ENCODE data around the gene CCNE1.

DNA sequence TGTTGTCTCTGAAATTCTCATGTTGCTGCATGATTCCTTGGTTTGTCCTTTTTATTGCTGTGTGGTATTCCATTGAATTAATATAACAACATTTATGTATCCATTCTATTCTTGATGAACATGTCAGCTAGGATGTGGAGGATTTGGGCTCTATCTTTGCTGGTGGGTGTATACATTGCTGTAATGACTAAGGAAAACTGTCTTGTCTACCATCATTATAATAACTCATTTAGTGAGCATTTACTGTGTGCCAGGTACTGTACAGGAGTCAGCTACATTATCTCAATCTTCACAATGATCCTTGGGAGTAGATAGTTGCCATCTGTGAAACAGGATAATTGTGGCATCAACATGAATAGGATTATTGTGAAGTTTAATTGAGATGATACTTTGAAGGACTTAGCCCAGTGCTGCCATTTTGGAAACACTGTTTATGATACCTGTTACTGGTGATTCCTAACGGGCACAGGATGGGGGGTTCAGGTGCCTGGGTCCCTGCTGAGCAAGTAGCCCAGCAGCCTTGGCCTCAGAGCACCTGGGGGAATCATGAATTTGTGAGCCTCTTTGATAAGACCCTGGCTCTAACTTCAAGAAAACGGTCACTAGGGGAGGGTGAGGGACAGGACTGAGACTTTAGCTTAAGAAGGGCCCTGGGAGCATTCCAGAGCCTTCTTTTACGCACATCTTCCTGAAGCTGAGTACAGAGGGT lies 1.8 kb upstream of the CCNE1 start:
- TF ChIP-seq, protein P1, sequence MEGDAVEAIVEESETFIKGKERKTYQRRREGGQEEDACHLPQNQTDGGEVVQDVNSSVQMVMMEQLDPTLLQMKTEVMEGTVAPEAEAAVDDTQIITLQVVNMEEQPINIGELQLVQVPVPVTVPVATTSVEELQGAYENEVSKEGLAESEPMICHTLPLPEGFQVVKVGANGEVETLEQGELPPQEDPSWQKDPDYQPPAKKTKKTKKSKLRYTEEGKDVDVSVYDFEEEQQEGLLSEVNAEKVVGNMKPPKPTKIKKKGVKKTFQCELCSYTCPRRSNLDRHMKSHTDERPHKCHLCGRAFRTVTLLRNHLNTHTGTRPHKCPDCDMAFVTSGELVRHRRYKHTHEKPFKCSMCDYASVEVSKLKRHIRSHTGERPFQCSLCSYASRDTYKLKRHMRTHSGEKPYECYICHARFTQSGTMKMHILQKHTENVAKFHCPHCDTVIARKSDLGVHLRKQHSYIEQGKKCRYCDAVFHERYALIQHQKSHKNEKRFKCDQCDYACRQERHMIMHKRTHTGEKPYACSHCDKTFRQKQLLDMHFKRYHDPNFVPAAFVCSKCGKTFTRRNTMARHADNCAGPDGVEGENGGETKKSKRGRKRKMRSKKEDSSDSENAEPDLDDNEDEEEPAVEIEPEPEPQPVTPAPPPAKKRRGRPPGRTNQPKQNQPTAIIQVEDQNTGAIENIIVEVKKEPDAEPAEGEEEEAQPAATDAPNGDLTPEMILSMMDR (optimal IDR thresholded peaks at IDR 0.05 in 1 of 3, IDR thresholded peaks at IDR 0.05 in 1 of 3, conservative IDR thresholded peaks at IDR 0.05 in 1 of 3; ENCODE audit: extremely low read depth in 1 of 3, insufficient read depth in 2 of 3, low read length in 3 of 3): no peak
- no peak for TF ChIP-seq EZH2 (IDR thresholded peaks at IDR 0.05; ENCODE audit: low read length)

Data from keratinocyte (primary cell).